ENCODE data around the gene AKAP7.

DNA sequence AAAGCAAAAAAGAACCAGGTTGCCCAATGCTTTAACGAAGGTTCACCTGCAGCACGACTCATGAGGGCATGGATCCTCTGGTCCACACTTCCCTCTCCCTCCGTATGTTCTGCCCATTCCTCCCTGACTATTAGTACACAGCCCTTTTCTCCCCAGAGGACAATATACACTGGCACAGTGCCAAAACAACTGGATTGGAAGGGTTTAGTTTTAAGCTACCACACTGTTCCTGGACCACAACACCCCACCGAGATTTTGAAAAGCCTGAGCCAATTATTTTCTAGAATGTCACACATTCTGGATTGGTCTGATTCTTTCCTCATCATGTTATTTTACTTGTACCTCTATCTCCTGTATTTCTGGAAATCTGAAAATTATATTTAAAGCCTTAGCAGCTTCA is 2.9 kb upstream of the AKAP7 start:
- TF ChIP-seq CTCF (IDR thresholded peaks at IDR 0.05) = no peak
- no peak for TF ChIP-seq POLR2A (IDR thresholded peaks at IDR 0.05; ENCODE audit: low read depth)
